Caki2 (cell line): ENCODE measurements around the gene TRHDE. TPM values are rescaled to one million over a fixed set of nuclear protein-coding genes. Genes with fewer than 3 reads are reported as not detected.
A peak's percentile ranks its signal among the peaks of the same experiment; 100 is the strongest.

ENCODE experiments used
- DNase-seq: peaks from one replicate; pipeline ENCODE4 v3.0.0-alpha.2; 2015; ENCODE audit warnings: low read depth
- in situ Hi-C: cut with HindIII; loops from 2 replicates; pipeline ENCODE4 v1.10.0; 2016; ENCODE audit warnings: low sequenced_read_pairs, low pct_unique_long_range_greater_than_20kb, mixed read lengths
- total RNA-seq: library from RNA; depleted of rRNA; stranded (reverse); fragments of >200 nt; shearing (Covaris generic); gene quantifications from 2 replicates; pipeline ENCODE4 v1.2.3, GENCODE V29; 2014; ENCODE audit warnings: low replicate concordance

TRHDE gene
- total RNA-seq, 1 experiment from 2014 or later: 36.2 TPM

DNA sequence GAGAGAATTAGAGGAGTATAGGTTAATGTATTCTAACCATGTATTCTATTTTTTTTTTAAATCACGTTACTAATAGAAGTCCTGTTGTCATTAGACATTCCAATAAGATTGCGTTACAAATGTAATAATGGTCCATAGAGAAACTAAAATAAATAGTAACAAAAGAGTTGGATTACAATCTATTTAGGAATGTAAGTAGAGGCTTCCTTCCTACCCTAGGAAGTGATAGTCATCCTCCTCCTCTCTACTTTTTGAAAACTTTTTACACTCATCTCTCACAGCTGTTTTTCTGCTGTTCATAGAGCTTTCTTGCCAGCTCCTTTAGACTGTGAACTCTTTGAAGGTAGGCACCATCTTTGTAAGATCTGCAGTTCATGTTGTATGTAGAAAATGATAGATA is 23.6 kb downstream of the TRHDE start:
- peak; percentile 52 for DNase-seq
- in situ Hi-C loops: no loop called here

DNA sequence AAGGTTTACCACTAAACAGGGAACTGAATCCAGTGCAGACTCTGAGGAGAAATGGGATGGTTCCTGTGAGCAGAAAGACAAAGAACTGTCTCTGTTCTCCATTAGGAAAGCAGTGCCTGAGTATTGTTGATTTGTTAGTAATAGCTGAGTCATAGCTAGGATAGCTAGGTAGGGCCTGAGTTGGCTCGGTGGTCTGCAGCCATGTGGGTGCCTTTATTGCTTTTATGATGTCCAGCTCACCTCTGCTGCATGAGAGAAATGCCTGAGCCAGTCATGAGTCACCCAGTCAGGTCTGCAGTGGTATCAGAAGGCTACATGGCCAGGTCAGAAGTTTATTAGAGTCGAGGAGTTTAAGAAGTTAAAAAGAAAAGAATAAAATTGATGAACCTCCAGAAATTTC is 24.2 kb downstream of the TRHDE start:
- DNase-seq: peak; percentile 90
- in situ Hi-C loops: no loop called here

DNA sequence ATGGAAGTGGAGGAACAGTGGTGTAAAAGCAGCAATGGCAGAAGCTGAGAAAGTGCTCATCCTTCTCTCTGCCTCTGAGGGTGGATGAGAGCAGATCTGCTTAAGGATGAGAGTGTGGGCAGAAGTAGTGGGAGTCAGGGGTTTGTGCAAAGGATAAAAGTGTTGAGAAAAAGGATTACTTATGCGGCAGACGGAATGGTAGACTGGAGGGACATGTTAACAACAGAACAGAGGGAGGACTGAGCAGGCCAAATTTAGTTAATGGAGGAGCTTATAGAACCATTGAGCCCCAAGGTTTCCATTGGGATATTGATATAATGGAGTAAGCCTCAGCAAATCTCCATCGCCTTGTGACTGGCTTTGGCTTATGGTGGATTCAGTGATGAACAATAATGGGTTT is 25.5 kb downstream of the TRHDE start:
- DNase-seq: no peak
- in situ Hi-C loops: no loop called here

DNA sequence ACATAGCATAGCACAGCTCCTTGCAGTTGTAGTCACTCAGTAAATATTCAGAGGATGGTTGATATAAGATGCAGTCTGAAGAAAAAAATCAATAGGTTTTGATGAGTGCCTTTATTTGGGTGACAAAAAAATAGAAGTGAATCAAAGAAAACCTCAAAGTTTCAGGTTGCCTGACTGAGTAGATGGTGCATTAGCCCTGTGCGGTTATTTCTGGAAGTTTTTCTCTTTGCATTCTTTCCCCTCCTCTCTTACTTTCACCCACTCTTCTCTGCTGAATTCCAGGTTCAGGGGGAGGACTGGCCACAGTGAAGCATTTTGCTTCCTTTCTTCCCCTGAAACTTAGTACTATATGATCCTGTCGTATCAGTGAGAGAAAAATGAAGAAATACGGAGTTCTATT is 28.6 kb downstream of the TRHDE start:
- in situ Hi-C loops: no loop called here
- DNase-seq: no peak

DNA sequence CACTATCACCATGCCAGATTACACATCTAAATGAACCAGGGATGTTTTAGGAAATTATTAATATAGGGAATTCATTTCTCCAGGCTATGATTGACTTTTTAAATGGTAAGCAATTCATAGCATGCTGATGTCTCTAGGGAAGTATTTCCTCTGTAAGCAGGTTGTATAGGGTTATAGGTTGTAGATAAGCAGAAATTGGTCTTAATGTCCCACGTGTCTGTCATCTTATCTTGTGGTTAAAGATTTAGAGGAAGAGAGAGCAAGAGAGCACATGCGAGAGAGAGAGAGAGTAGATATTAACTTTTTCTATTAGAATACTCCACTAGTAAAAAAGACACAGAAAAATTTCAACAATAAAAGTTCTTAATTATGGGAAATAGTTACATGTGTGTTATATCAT is 32.6 kb downstream of the TRHDE start:
- in situ Hi-C loops: no loop called here
- no peak for DNase-seq

DNA sequence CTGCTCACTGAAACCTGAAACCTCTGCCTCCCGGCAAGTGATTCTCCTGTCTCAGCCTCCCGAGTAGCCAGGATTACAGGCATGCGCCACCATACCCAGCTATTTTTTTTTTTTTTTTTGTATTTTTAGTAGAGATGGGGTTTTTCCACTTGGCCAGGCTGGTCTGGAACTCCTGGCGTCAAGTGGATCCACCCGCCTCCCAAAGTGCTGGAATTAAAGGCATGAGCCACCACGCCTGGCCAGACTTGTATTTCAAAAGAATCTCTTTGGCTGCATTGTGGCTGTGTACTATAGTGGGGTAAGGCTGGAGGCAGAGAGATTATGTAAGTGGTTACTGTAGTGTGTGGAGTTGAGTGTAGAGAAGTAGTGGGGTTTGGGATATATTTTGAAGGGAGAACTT is 35.1 kb downstream of the TRHDE start:
- in situ Hi-C loops: no loop called here

DNA sequence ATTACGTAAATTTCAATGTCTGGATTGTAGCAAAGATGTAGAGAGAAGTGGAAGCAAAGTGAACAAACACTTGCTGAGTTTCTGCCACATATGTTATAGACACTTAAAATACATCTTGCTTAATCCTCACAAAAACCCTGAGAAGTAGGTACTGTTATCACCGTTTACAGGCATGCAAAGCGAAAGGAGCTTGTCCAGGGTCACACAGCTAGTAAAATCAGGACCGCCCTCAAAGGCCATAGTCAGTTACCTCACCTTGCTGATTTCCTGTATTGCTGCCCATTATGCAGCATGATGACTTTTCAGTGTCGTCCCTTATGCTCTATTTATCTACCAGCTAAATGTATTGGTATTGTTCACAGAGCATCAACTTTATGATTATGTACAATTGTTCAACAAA is 39.8 kb downstream of the TRHDE start:
- DNase-seq: no peak
- in situ Hi-C loops: no loop called here

More for the DNA sequence above, 35.1 kb downstream of the TRHDE start:
- DNase-seq: no peak

DNA sequence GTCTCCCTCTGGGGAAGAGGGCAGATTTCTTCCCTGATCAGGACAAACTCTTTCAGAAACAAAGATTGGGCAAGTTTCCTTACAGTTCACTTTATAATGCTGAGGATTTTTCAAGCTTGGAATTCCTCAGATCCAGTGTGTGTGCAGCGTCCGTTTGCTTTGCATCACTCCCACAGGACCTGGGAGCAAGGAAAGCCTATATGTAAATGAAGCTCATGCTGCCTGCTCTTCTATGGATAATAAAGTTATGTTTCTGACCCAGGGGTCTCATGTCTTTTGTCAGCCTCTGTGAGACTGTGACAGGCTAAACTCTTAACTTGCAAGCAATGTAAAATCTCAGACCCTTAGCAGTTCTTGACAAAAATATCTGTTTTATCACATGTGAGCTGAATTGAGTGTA is 41.6 kb downstream of the TRHDE start:
- no peak for DNase-seq
- in situ Hi-C loops: no loop called here

DNA sequence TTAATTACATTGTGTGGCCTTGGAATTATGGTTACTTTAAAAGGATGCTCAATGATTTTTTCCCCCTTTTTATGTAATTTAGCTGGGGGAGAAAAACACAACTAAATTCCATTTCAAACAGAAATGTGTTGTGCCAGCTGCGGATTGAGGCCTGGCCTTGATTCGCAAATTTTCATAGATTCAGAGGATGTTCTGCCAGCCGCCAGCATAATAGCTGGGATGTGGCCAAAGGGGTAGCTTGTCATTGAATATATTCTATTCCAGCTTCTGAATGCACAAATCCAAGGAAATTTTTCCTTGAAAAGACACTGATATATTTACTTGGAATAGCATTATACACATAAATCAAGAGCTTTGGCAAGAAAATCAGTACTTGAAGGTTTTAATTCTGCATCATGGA is 43.7 kb downstream of the TRHDE start:
- in situ Hi-C loops: no loop called here
- DNase-seq: no peak

DNA sequence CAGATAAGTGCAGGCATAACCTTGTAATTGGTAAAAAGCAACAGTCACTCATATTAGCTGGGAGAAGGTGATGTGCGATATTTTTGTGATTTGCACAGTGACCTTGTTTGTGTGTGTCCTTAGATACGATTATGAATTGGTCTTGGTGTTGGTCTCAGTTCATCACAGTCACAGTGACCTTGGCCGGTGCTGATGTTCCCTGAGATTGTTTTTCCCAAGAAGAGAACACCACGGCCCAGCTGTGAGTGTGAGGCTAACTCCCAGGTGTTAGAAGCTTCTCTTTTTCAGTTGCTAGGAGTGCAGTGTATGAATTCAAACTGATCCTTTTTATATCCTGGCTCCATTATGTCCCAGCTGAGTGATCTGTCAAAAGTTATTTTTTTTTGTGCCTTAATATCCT is 46.2 kb downstream of the TRHDE start:
- in situ Hi-C loops: no loop called here
- no peak for DNase-seq

DNA sequence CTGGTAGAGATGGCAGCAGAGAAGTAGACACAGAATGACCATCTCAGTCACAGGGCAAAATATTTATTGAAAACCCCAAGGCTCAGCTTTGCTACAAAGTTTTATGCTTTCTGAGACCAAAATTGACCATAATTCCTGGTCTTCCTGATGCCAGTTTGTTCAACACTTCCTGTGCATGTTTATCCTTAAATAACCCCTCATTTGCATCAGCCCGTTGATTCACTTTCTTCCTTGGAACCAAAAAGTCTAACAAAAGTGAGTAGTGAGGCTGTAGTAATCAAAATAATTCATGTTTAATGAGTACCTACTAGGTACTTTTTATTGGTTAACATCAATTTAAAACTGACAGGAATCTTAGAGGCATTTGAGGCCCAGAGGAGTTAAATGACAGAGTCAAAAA is 51.7 kb downstream of the TRHDE start:
- in situ Hi-C loops: no loop called here
- DNase-seq: no peak

DNA sequence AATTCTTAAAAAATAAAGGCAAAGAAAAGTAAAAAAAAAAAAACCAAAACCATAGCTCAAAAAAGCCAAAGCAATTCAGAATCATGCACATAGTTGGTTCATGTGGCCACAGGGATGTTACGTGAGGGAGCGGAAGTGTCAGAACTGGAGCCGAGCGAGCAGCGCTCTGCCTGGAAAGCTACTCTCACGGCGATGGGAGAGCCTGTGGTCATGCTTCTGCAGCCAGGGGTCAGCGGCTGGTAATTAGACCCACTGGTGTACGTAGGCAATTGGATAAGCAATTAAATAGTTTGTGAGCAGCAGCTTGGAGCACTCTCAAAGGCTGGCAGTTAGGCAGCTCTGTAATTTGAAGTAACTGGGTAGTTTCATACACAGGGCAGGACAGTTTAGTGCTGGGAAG is 58.1 kb downstream of the TRHDE start:
- in situ Hi-C loops: no loop called here

DNA sequence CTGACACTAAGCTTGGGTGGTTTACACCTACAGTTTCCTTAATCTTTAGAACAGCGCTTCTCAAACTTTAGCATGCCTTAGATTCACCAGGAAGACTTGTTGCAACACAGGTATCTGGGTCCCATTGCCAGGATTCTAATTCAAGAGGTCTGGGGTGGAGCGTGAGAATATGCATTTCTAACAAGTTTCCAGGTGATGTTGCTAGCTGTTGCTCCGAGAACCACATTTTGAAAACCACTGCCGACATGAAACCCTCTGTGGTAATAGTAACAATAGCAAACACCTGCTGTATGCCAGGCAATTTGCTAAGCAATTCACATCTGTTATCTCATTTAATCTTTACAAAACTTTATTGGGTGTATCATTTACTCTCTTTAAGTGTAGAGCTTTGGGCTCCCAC is 58.6 kb downstream of the TRHDE start:
- DNase-seq: no peak
- in situ Hi-C loops: no loop called here

More for the DNA sequence above, 58.1 kb downstream of the TRHDE start:
- no peak for DNase-seq

DNA sequence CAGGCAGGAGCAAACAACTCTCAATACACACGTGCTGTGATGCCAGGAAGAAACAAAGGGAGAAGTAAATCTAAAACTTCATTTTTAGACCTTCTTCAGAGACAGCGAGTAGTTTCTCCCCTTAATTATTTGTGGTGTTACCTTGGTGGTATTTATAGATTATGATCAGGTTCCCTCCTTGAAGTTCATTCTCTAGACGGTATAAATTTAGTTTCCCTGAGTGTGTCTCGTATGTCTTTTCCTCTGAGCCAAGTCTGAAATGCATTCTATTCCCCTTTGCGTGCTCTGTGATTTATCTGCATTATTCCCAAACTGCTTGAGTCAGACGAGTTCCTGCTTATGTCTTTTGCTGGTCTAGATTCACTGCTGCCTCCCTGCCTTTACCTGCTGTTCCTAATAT is 65.2 kb downstream of the TRHDE start:
- DNase-seq: no peak
- in situ Hi-C loops: no loop called here

DNA sequence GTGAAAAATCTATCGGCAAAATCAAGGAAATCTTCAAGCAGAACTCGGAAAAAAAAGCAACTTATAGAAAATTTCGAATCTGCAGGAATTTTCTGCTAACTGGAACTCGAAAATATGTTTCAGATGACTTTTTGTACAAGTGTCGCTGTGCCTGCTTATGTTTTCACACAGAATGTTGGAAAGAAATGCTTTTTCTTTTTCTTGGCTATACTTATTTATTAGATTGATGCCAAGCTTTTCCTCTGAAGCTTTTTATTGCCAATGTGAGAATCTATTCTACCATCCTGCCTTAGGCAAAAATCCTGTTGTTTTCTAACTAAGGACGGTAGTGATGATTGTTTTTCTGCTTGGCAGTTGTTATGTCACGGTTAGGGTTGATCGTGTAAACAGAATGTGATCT is 65.8 kb downstream of the TRHDE start:
- in situ Hi-C loops: no loop called here

DNA sequence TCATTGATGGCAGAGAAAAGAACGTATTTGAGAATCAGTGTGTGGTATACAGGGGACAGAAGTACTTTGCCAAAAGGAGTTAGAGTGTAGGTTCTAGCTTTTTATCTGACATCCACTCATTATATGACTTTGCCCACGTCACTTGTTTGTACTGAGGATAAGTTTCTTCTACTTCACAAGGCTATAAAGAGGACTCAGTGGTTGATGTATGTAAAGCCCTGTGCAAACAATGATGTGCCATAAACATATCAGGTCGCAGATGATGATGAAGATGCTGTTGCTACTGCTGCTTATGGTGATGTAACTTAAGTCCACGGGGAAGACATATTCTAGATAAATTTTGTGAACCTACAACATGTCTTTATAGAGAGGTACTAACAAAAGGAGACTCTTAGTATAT is 66.3 kb downstream of the TRHDE start:
- in situ Hi-C loops: no loop called here
- no peak for DNase-seq

More for the DNA sequence above, 65.8 kb downstream of the TRHDE start:
- no peak for DNase-seq

DNA sequence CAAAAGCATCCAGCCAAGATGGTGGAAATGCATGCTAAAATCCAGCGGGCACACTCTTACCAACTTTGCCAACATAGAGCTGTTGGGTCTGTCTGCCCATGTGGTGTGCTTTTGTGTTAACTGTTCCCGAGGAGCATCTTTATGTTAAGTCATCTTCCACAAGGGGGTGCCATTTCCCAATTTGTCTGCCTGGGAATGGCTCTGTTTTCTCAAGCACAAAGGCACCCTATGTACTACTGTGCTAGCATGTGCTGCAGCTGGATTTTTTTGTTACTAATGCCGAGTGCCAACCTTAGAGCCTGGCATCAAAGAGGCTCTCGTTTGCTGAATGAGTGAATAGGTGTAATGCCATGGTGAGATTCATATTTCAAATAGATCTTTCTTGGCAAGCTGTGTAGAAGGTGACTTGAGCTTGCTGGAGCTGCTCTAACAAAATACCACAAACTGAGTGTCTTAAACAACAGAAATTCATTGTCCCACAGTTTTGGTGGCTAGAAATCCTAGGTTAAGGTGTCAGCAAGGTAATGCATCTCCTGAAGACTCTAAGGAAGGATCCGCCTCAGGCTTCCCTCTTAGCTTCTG is 74.3 kb downstream of the TRHDE start:
- in situ Hi-C loops: no loop called here
- DNase-seq: peak; percentile 76

DNA sequence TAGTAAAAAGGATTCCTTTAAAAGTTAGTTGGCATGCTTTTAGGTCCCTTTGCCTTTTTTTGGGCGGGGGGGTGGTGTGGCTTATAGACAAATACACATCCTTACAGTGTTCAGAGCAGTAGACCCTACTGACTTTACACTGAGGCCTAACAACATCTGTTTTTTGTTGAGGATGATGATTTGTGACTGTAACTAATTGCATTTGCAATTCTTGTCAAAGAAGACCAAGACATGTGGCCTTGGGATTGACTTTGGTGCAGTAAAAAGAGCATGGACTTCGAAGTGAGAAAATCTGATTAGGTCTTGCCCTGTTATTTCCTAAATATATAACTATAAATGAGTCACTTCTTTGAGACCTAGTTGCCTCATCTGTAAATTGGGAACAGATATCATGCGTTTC is 77.3 kb downstream of the TRHDE start:
- no peak for DNase-seq
- in situ Hi-C loops: no loop called here

DNA sequence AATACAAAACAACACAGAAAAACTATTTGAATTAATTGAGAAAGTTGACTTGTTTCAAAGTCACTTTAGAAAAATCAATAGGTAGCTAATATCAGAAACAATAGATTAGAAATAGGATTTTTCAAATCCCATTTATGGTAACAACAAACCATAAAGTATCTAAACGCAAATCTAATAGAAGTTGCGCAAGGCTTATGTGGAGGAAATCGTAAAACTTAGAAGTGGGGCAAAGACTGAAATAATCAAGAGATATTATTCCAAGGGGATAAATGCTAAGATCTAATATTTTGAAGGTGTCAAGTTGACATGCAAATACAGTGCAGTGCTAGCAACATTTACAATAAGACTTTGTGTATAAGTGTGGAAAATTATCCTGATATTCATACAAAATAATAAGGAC is 87.2 kb downstream of the TRHDE start:
- in situ Hi-C loops: no loop called here
- DNase-seq: no peak

DNA sequence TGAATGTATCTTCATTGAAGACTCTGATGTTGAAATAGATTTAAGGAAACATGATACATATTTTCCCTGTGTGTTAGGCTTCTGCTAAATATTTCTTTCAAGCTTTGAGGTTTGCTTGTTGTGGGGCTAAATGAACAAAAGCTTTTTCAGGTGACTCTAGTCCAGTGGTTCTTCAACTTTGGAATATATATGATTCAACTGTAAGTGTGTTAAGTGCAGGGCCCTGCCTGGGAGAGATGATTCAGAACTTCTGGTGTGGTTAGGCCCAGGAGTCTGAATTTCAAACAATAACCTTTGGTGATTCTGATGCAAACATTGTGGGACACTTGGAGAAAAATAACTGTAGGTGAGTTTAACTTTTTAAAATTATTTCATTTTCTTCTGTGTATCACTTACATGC is 93.0 kb downstream of the TRHDE start:
- no peak for DNase-seq
- in situ Hi-C loops: no loop called here

DNA sequence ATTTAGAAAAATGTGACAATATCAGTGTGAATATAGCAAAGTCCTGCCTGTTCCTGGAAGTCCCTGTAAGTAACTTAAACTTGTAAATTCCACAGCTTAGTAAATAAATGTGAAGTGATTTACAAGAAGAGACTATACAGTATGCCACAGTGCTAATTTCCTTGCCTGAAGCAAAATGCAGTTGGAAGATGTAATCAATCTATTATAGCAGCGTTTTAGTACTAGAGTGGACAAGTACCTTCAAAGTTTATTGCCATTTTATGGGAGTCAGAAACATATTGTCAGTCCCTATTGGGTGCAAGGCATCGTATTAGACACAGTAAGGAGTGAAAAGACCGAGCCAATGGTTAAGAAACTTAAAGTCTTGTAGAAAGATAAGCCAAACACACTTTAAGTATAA is 94.1 kb downstream of the TRHDE start:
- DNase-seq: no peak
- in situ Hi-C loops: no loop called here
